Activated naive CD4-positive, alpha-beta T cell treated with anti-CD3 and anti-CD28 coated beads, Interleukin-2, amount 50 U/mL, for 24 hours (primary cell): ENCODE data around the gene PKP3.
A peak's percentile ranks its signal among the peaks of the same experiment; 100 is the strongest.
"Not testable (repeated sequence)": the region's sequence is repeated elsewhere in the genome, so short reads cannot be mapped to it uniquely, and the experiment has no call there.

Experiments used
- H3K27ac Mint-ChIP-seq: one replicate; pipeline ENCODE4 v1.8.0; 2021; ENCODE audit warnings: mild to moderate bottlenecking, mixed read lengths
- H3K27me3 Mint-ChIP-seq: one replicate; pipeline ENCODE4 v1.8.0; 2021; ENCODE audit warnings: mixed read lengths
- H3K36me3 Mint-ChIP-seq: one replicate; pipeline ENCODE4 v1.8.0; 2021; ENCODE audit warnings: mixed read lengths
- H3K4me1 Mint-ChIP-seq: one replicate; pipeline ENCODE4 v1.8.0; 2021; ENCODE audit warnings: mixed read lengths
- H3K4me3 Mint-ChIP-seq: one replicate; pipeline ENCODE4 v1.8.0; 2021; ENCODE audit warnings: mild to moderate bottlenecking, mixed read lengths
- H3K9me3 Mint-ChIP-seq: one replicate; pipeline ENCODE4 v1.8.0; 2021; ENCODE audit warnings: mixed read lengths

The PKP3 gene

DNA sequence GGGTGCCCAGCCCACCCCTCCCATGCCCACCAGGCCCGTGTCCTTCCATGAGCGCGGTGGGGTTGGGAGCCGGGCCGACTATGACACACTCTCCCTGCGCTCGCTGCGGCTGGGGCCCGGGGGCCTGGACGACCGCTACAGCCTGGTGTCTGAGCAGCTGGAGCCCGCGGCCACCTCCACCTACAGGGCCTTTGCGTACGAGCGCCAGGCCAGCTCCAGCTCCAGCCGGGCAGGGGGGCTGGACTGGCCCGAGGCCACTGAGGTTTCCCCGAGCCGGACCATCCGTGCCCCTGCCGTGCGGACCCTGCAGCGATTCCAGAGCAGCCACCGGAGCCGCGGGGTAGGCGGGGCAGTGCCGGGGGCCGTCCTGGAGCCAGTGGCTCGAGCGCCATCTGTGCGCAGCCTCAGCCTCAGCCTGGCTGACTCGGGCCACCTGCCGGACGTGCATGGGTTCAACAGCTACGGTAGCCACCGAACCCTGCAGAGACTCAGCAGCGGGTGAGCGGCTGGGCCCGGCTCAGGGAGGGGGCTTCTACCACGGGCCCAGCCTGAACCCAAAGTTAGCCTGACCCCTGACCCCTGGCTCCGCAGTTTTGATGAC, 3.0 kb downstream of the PKP3 start:
- no peak overlapping the region for H3K27ac Mint-ChIP-seq
- no peaks in the 10 kb centered on the region for H3K27me3 Mint-ChIP-seq
- H3K36me3 Mint-ChIP-seq: no peaks in the 10 kb centered on the region
- no peaks in the 10 kb centered on the region for H3K4me1 Mint-ChIP-seq
- H3K4me3 Mint-ChIP-seq: no peak overlapping the region
- H3K9me3 Mint-ChIP-seq: no peaks in the 10 kb centered on the region

GRCh38 chr11:398826-399225, 4.8 kb downstream of the PKP3 start:
- no peaks in the 10 kb centered on the region for H3K4me1 Mint-ChIP-seq
- H3K36me3 Mint-ChIP-seq: no peaks in the 10 kb centered on the region
- no peak overlapping the region for H3K4me3 Mint-ChIP-seq
- no peak overlapping the region for H3K27ac Mint-ChIP-seq
- no peaks in the 10 kb centered on the region for H3K27me3 Mint-ChIP-seq
- H3K9me3 Mint-ChIP-seq: no peaks in the 10 kb centered on the region

GRCh38 chr11:399731-400211, 5.8 kb downstream of the PKP3 start:
- Mint-ChIP-seq H3K36me3 (no peaks in the 10 kb centered on the region), H3K9me3 (no peaks in the 10 kb centered on the region), H3K4me3 (no peak overlapping the region), H3K27me3 (no peaks in the 10 kb centered on the region), H3K4me1 (no peaks in the 10 kb centered on the region), H3K27ac (no peak overlapping the region)

DNA sequence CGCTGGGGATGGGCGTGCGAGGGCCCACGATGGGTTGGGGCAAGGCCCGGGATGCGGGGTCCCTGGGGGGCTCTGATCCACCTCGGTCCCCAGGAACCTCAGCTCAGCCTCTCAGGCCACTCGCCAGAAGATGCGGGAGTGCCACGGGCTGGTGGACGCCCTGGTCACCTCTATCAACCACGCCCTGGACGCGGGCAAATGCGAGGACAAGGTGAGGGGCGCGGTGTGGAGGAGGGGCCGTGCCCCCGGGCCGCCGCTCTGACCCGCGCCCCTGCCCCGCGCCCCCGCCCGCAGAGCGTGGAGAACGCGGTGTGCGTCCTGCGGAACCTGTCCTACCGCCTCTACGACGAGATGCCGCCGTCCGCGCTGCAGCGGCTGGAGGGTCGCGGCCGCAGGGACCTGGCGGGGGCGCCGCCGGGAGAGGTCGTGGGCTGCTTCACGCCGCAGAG, 6.3 kb downstream of the PKP3 start:
- Mint-ChIP-seq H3K4me3 (no peak overlapping the region), H3K27me3 (no peaks in the 10 kb centered on the region), H3K27ac (no peak overlapping the region), H3K4me1 (peaks cover 2% of the 10 kb centered on the region), H3K36me3 (no peaks in the 10 kb centered on the region), H3K9me3 (no peaks in the 10 kb centered on the region)

- not testable (repeated sequence) for H3K4me3 Mint-ChIP-seq, H3K36me3 Mint-ChIP-seq, H3K27ac Mint-ChIP-seq, H3K4me1 Mint-ChIP-seq, H3K27me3 Mint-ChIP-seq, H3K9me3 Mint-ChIP-seq
Observed at GRCh38 chr11:401196-401595, 7.2 kb downstream of the PKP3 start.

GRCh38 chr11:403021-403760, 9.2 kb downstream of the PKP3 start:
- no peaks in the 10 kb centered on the region for H3K36me3 Mint-ChIP-seq
- no peak overlapping the region for H3K4me3 Mint-ChIP-seq
- H3K27me3 Mint-ChIP-seq: no peaks in the 10 kb centered on the region
- no peak overlapping the region for H3K27ac Mint-ChIP-seq
- peaks cover 10% of the 10 kb centered on the region for H3K4me1 Mint-ChIP-seq
- H3K9me3 Mint-ChIP-seq: no peaks in the 10 kb centered on the region

GRCh38 chr11:403761-404431, 9.9 kb downstream of the PKP3 start:
- no peaks in the 10 kb centered on the region for H3K27me3 Mint-ChIP-seq
- H3K9me3 Mint-ChIP-seq: no peaks in the 10 kb centered on the region
- H3K36me3 Mint-ChIP-seq: no peaks in the 10 kb centered on the region
- no peak overlapping the region for H3K27ac Mint-ChIP-seq
- no peak overlapping the region for H3K4me3 Mint-ChIP-seq
- H3K4me1 Mint-ChIP-seq: peaks cover 10% of the 10 kb centered on the region

- no peaks in the 10 kb centered on the region for H3K36me3 Mint-ChIP-seq
Observed at GRCh38 chr11:404551-405264, 10.7 kb downstream of the PKP3 start.

GRCh38 chr11:405323-405953, 11.4 kb downstream of the PKP3 start:
- no peaks in the 10 kb centered on the region for H3K27me3 Mint-ChIP-seq
- H3K36me3 Mint-ChIP-seq: no peaks in the 10 kb centered on the region
- peaks cover 17% of the 10 kb centered on the region for H3K4me1 Mint-ChIP-seq
- H3K4me3 Mint-ChIP-seq: peak overlapping the region; percentile 26
- H3K27ac Mint-ChIP-seq: no peak overlapping the region
- no peaks in the 10 kb centered on the region for H3K9me3 Mint-ChIP-seq

More at GRCh38 chr11:404551-405264, 10.7 kb downstream of the PKP3 start:
- no peaks in the 10 kb centered on the region for H3K27me3 Mint-ChIP-seq
- H3K9me3 Mint-ChIP-seq: no peaks in the 10 kb centered on the region
- H3K4me1 Mint-ChIP-seq: peaks cover 15% of the 10 kb centered on the region
- no peak overlapping the region for H3K27ac Mint-ChIP-seq
- H3K4me3 Mint-ChIP-seq: no peak overlapping the region

DNA sequence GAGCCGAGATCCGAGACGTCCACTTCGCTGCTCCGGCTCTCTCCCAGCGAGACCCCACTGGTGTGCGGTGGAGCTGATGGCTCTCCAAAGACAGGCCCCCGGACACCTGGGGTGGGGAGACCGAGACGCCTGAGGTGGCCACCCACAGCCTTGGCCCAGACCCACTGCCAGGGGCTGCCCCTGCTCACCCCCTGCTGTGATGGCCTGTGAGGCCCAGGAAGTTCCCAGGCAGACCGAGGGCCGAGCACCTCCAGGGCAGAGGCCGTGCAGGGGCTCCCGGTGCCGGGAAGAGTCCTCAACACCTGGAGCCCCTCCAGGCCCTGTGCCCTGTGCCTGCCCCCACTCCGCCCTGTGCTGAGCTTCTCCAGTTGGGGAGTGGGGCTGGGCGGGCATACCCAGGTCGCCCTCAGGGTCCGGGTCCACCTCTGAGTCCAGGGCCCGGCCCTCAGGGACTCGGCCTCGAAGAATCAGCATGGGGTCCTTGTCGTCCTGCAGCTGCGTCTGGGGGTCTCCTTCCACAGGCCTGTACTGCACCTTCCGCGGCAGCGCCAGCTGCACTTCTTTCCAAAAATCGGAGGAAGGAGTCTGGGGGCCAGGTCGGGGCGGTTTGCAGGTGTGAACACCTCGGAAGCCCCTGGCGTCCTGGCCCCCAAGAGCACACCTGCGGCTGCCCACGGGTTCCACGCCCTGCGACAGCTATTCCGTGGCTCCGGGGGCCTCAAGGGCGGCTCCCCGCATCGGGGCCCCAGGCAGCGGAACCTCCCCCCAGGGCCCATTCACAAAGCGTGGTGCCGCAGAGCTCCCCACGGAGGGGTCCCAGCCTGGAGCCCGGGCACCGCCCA, 12.2 kb downstream of the PKP3 start:
- Mint-ChIP-seq H3K27ac (no peak overlapping the region), H3K36me3 (no peaks in the 10 kb centered on the region), H3K27me3 (no peaks in the 10 kb centered on the region), H3K4me1 (peaks cover 17% of the 10 kb centered on the region), H3K4me3 (peak overlapping the region; percentile 26), H3K9me3 (no peaks in the 10 kb centered on the region)

- Mint-ChIP-seq H3K36me3 (no peaks in the 10 kb centered on the region), H3K9me3 (no peaks in the 10 kb centered on the region), H3K27me3 (no peaks in the 10 kb centered on the region), H3K4me1 (peaks cover 17% of the 10 kb centered on the region), H3K27ac (no peak overlapping the region), H3K4me3 (no peak overlapping the region)
Observed at GRCh38 chr11:406796-407650, 13.0 kb downstream of the PKP3 start.

DNA sequence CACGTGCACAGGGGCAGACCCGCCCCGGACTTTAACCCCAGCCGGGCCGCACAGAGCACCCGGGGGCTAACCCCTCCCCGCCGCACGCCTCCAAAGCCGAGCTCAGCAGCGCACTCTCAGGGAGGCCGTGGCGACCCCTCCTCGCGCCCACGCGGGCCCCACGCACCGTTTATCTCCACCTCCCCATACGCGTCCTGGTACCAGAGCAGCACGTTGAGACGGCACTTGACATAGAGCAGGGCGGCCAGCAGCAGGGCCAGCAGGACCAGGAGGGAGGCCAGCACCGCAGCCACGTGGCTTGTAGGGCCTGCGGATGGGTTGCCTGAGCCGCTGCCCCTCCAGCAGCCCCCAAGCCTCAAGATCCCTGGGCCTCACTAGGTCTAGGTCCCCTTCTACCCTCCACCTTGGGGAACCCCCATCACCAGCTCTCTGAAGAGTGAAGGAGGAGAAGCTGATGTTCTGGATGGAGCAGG, 13.7 kb downstream of the PKP3 start:
- Mint-ChIP-seq H3K27me3 (no peaks in the 10 kb centered on the region), H3K9me3 (no peaks in the 10 kb centered on the region), H3K27ac (no peak overlapping the region), H3K4me1 (peaks cover 17% of the 10 kb centered on the region), H3K36me3 (no peaks in the 10 kb centered on the region), H3K4me3 (no peak overlapping the region)

- H3K27ac Mint-ChIP-seq: no peak overlapping the region
- peaks cover 23% of the 10 kb centered on the region for H3K4me1 Mint-ChIP-seq
- H3K27me3 Mint-ChIP-seq: no peaks in the 10 kb centered on the region
- H3K9me3 Mint-ChIP-seq: no peaks in the 10 kb centered on the region
- H3K36me3 Mint-ChIP-seq: no peaks in the 10 kb centered on the region
- H3K4me3 Mint-ChIP-seq: no peak overlapping the region
Observed at GRCh38 chr11:408154-409007, 14.4 kb downstream of the PKP3 start.
